GM10847 (cell line): ENCODE data around the gene EDIL3.

Experiments
- POLR2A ChIP-seq: IDR thresholded peaks from 2 replicates; pipeline ENCODE4 v1.6.1; 2011; ENCODE audit not compliant: insufficient read length; ENCODE audit errors: extremely low read depth

Gene EDIL3

DNA sequence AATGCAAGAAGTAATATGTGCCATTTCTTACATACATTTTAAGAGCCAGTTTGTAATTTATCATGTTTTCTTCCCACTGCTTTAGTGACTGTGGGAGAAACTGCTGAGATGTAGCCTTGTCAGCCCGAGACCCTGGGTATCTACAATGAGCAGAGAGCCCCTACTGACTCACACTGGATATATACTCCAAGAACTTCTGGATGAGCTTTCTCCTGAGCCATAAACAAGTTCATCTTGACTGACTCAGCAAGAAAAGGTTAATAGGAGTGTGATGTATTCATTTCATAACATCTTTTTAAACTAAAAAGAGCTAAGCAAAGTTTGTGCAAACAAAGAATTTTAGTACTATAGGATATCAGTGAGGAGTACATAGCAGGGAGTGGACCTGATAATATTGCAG, 182.5 kb downstream of the EDIL3 start:
- TF ChIP-seq POLR2A = no peak

DNA sequence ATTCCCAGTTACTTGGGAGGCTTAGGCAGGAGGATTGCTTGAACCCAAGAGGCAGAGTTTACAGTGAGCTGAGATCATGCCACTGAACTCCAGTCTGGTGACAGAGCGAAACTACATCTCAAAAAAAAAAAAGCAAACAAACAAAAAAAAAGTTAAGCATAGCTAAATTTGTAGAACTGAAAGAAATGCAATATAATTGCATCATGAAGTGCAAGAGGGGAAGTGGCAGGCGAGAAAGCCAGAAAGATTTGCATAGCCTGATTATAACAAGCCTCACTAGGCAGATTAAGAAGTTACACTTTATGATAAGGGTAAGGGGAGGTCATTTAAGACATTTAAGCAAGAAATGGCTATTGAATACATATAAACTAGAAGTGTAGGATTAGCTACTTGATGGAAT, 187.1 kb downstream of the EDIL3 start:
- no peak for TF ChIP-seq POLR2A

DNA sequence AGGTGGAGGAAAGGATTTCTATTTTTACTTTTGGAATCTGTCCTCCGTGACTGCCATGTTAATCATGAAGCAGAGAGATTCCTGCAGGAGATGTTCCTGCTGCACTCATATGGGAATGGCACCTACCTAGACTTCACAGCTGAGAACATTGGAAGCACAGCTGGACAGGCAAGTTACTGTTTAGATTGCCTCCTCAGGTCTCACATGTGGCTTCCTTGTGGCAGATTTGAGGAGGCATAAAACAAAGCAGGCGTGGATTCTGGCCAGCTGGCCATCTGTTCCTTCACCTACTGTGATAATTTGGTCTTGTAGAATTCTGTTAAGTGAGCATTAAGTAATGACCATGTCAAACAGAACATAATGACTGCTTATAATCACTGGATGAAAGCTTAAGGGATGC, 193.4 kb downstream of the EDIL3 start:
- TF ChIP-seq POLR2A = no peak

- no peak for TF ChIP-seq POLR2A
Measured at GRCh38 chr5:84184857-84185256, 199.8 kb downstream of the EDIL3 start.

- no peak for TF ChIP-seq POLR2A
Measured at GRCh38 chr5:84181093-84181492, 203.6 kb downstream of the EDIL3 start.

GRCh38 chr5:84168841-84169240, 215.8 kb downstream of the EDIL3 start:
- no peak for TF ChIP-seq POLR2A

- TF ChIP-seq POLR2A = no peak
Measured at GRCh38 chr5:84163671-84164070, 221.0 kb downstream of the EDIL3 start.

DNA sequence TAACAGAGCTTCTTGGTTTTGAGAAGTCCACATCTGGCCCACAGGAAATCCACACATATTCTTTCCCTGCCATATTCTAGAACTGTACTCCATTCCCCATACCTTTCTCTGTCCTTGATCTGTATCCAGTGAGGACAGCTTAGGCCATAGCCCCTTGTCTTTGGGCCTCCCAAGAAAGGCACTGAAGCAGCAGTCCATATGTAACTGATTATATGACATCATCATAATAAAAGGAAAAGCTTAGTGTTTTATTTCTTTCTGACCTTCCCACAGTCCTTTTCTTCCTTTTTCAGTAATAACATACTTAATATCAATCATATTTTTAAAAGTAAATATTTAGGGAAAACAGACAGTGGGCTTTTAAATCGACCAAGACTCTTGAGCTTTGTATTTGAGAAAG, 222.0 kb downstream of the EDIL3 start:
- no peak for TF ChIP-seq POLR2A

- TF ChIP-seq POLR2A = no peak
Measured at GRCh38 chr5:84149094-84149493, 235.6 kb downstream of the EDIL3 start.

- TF ChIP-seq POLR2A = no peak
Measured at GRCh38 chr5:84148651-84149050, 236.0 kb downstream of the EDIL3 start.

GRCh38 chr5:84137541-84137940, 247.1 kb downstream of the EDIL3 start:
- no peak for TF ChIP-seq POLR2A

DNA sequence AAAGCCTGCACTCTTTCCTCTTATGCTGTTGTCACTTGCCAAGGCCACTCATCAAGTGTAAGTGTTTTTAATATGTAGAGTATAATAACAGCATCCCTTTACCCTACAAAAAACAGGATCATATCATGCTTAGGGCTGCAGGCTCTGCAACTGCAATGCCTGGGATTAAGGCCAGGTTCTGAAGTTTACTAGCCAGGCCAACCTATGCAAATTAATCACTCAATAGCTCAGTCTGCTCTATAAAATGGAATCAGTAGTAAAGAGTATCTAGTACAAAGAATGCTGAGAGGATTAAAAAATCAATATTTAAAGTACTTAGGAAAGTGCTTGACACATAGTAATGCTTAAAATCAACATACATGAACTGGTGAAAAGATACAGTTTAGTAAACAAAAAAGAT, 253.3 kb downstream of the EDIL3 start:
- no peak for TF ChIP-seq POLR2A

- TF ChIP-seq POLR2A = no peak
Measured at GRCh38 chr5:84130006-84130580, 254.6 kb downstream of the EDIL3 start.

DNA sequence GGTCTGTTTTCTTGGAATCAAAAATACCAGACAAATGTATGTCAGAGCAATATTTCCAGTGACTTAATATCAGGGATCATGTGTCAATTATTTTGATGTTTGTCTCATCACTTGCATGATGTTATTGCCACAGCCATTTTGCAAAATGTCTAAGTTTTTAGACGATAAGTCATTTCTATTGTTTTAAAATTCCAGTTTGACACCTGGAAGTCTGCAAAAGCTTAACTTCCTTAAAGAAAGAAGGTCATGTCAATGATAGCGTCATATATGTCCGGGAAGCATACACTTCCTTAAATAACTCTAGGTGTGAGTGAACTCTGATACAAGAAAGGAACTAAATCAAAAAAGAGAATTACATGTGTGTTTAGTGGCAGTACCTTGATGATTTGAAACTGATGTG, 259.5 kb downstream of the EDIL3 start:
- TF ChIP-seq POLR2A = no peak

GRCh38 chr5:84119252-84119651, 265.4 kb downstream of the EDIL3 start:
- TF ChIP-seq POLR2A = no peak

- no peak for TF ChIP-seq POLR2A
Measured at GRCh38 chr5:84118551-84118950, 266.1 kb downstream of the EDIL3 start.

- no peak for TF ChIP-seq POLR2A
Measured at GRCh38 chr5:84115727-84116126, 269.0 kb downstream of the EDIL3 start.
